Subcutaneous adipose tissue (tissue), 4 donors: ENCODE data around the gene GAPDHS. TPM values are rescaled to one million over a fixed set of nuclear protein-coding genes. Genes with fewer than 3 reads are reported as not detected.

ENCODE experiments used
- total RNA-seq, 4 donors: library from RNA; depleted of rRNA; stranded (reverse); fragments of >200 nt; gene quantifications; one replicate each; pipeline ENCODE4 v1.1.0, GENCODE V29; 2016
- TF ChIP-seq, protein P1 (sequence below): fragments of 450-650 bp; IDR thresholded peaks from one replicate; pipeline ENCODE4 v1.5.1; 2016; ENCODE audit warnings: low read depth, mild to moderate bottlenecking, control low read depth, antibody characterized with exemption, moderate library complexity

Gene GAPDHS
- total RNA-seq, 4 donors from 2014 or later: not detected

DNA sequence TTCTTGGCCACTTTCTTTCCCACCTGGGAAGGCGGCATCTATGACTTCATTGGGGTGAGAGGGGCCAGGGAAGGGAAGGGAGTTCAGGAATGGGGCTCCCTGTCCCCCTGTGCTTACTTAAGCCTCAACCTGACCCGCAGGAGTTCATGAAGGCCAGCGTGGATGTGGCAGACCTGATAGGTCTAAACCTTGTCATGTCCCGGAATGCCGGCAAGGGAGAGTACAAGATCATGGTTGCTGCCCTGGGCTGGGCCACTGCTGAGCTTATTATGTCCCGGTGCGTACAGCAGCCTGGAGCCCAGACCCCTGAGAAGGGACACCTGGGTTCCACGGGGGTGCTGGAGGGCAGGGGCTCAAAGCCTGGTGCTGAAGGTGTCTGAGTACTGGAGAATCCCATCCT, 13.3 kb downstream of the GAPDHS start:
- TF ChIP-seq, protein P1, sequence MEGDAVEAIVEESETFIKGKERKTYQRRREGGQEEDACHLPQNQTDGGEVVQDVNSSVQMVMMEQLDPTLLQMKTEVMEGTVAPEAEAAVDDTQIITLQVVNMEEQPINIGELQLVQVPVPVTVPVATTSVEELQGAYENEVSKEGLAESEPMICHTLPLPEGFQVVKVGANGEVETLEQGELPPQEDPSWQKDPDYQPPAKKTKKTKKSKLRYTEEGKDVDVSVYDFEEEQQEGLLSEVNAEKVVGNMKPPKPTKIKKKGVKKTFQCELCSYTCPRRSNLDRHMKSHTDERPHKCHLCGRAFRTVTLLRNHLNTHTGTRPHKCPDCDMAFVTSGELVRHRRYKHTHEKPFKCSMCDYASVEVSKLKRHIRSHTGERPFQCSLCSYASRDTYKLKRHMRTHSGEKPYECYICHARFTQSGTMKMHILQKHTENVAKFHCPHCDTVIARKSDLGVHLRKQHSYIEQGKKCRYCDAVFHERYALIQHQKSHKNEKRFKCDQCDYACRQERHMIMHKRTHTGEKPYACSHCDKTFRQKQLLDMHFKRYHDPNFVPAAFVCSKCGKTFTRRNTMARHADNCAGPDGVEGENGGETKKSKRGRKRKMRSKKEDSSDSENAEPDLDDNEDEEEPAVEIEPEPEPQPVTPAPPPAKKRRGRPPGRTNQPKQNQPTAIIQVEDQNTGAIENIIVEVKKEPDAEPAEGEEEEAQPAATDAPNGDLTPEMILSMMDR: no peak

DNA sequence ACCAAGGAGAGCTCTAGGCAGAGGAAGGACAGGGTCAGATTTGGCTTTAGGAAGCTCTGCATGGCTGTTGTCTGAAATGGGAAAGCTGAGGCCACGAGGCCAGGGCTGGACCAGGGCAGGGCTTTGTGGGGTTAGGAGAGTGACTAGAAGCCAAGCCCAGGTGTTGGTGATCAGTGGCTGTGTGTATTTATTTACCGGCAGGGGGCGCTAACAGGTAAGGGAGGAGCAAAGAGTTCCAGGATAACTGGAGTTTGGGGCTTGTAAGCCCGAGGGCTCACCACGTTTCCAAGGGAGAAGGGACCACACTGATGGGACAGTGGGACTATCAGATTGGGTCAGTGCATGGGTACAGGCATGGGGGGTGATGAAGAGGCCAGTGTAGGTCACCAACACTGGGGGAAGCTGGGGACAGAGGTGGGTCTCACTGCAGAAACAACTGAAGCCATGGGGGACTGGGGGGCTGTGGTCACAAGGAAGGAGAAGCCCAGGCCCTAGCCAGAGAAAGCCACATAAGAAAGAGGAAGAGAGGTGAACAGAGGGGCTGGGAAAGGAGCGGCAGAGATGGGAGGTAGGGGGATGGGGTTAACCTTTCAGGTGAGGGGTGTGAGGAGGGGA, 16.0 kb downstream of the GAPDHS start:
- TF ChIP-seq, protein P1: no peak

DNA sequence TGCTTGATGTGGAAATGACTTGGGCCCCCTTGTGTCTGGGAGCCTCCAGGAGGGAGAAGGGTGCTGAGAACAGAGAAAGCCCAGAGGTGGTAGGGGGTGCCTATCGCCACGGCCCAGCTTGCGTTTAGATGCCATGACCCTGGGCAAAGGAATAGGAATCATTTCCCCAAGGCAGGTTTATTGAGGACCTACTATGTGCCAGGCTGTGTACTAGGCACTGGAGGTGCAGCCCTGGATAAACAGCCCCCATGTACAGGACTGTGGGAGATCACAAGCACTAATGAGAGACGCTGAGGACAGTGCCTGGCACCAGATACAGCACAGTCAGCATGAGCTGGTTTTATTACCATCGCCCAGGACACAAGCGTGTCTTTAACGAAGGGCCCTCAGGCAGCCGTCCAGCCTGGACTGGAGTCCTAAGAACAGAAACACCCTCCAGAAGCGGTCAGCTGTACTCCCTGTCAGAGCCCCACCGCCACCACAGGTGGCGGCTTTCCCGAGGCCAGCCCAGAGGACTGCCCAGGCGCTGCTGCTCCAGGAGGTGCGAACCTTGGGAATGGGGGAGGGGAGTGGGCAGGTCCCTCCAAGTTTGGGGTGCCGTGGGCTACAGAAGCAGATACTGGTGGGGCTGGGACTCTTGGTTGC, 16.7 kb downstream of the GAPDHS start:
- TF ChIP-seq, protein P1: no peak

DNA sequence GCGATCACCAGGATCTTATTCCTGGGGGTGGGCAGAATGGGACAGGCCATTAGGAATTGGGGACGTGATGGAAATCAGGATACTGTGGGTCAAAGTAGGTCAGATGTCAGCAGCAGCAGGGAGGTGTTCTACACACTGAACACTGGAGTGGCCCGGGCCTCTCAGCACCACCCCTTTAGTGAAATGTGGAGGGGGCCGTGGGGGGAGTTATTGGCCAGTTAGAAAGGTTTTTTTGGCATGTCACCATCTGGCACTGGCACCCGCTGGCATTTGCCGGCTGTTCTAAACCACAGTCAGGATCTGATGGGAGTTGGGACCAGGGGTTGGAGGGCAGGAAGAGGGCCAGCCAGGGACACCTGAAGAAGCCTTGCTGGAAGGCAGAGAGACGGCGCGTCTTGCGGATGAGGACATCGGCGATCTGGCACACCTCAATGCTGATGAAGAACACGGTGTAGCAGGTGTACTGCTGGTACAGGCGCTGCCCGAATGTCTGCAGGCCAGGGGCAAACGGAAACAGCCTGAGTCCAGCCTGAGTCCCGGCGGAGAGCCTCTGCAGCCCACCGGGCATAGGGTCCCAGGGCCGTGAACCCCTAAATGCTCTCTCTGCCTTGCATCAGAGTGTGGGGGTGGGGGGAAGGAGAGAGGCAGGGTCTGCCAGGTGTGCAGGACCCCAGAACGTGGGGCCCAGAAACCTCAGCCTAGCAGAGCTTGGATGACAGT, 18.0 kb downstream of the GAPDHS start:
- TF ChIP-seq, protein P1: no peak

DNA sequence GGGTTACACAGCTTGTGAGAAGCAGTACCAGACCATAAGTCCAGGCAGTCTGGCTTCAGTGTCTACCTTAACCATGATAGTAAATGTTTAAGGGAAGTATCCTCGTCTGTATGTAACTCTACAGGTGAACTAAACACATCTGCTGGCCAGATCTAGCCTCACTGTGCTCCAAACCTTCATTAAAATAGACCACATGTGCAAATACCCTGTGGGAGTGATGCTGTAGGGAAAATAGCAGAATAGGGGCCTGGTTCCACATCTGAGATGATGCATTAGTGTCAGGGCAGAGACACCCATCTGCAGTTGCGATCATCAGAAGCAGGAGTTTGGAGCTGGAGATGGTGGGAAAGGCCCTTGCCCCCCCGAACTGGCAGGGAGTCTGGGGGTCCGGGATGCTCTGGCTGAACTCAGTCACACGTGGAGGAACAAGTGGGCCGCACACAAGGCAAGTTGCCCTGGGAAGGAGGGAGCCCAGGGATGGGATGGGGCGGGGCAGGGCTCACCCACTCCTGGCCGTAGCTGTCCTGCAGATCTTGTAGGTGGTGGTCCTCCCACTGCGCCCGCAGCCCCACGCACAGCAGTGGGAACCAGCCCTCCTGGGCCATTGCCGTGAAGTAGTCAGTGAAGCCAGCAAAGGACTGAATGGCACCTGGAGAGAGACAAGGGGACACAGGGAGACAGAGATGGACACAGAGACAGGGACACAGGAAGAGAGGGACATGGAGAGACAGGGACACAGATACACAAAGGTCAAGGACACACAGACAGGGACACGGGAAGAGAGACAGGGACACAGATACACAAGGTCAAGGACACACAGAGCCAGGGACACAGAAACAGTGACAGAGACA, 19.5 kb downstream of the GAPDHS start:
- TF ChIP-seq, protein P1: no peak

DNA sequence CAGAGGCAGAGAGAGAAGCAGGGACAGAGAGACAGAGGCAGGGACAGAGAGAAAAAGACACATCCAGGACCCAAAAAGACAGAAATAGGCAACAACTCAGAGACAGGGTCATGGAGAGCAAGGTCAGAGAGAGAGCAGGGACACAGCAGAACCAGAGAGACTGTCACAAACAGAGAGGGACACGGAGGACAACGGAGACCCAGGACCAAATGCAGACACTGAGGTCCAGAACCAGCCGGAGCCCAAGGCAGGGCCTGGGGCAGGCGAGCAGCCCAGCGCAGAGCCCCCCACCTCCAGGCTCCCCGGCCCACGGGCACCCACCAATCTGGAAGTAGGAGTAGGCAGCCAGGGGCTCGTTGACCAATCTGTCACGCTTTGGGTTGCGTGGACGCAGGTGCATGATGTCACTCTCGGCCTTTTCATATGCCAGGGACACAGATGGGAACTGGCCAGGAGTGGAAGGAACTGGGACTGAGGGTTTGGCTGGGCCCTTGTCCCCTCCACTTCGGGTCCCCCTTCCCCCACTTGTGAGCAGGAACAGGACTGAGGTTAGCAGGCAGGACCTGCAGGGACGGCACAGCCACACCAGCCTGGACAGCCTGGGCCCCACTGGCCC, 20.2 kb downstream of the GAPDHS start:
- TF ChIP-seq, protein P1: no peak
